HepG2 (cell line): Measurements from ENCODE around the gene EFEMP2. TPM values are rescaled to one million over a fixed set of nuclear protein-coding genes. Genes with fewer than 3 reads are reported as not detected.

Source experiments
- ASH2L ChIP-seq: fragments of 300-600, 200-600 bp; sonication (generic); IDR thresholded peaks from 2 replicates; pipeline ENCODE4 v1.7.0; 2017; ENCODE audit warnings: low read depth, mild to moderate bottlenecking, moderate library complexity, mixed read lengths, low read length; ENCODE audit not compliant: insufficient read length
- ATF4 ChIP-seq, 2 experiments: fragments of 450-650 bp in 1 of 2; sonication (generic) in 1 of 2; formaldehyde crosslinking; IDR thresholded peaks; 2 replicates each; pipeline versions ENCODE4 v1.5.0 to v1.8.0; 2020 to 2022; ENCODE audit warnings: mild to moderate bottlenecking in 1 of 2, missing genetic modification reagents in 1 of 2
- CBX2 ChIP-seq, 2 experiments: fragments of 200-600 bp in 1 of 2; sonication (generic); formaldehyde crosslinking in 1 of 2; IDR thresholded peaks; 2 replicates each; pipeline versions ENCODE4 v1.7.0 to v1.8.1; 2018 to 2022; ENCODE audit warnings: low read depth in 2 of 2, low read length in 1 of 2, mild to moderate bottlenecking in 1 of 2, missing genetic modification reagents in 1 of 2
- CREB1 ChIP-seq, 2 experiments: fragments of 450-650 bp in 1 of 2; IDR thresholded peaks; 2 replicates each; pipeline ENCODE4 v1.6.1; 2016 to 2017; ENCODE audit warnings: control low read depth in 1 of 2, mild to moderate bottlenecking in 1 of 2, missing compliant biosample characterization in 1 of 2, missing genetic modification characterization in 1 of 2
- DBP ChIP-seq: sonication (generic); formaldehyde crosslinking; IDR thresholded peaks from 2 replicates; pipeline ENCODE4 v1.4.0; 2020; ENCODE audit warnings: missing genetic modification reagents; ENCODE audit errors: not compliant biosample characterization
- FOXP4 ChIP-seq: sonication (generic); formaldehyde crosslinking; IDR thresholded peaks from 2 replicates; pipeline ENCODE4 v1.4.0; 2020; ENCODE audit warnings: missing genetic modification reagents
- IRX3 ChIP-seq: sonication (generic); formaldehyde crosslinking; IDR thresholded peaks from 2 replicates; pipeline ENCODE4 v1.8.1; 2023; ENCODE audit warnings: mild to moderate bottlenecking, low read depth, missing genetic modification reagents, borderline replicate concordance
- MAFF ChIP-seq: IDR thresholded peaks from 2 replicates; pipeline ENCODE4 v1.6.1; 2011; ENCODE audit warnings: low read depth, low read length, improper control_type of control experiment
- RFX3 ChIP-seq: IDR thresholded peaks from 2 replicates; pipeline ENCODE4 v1.6.1; 2016; ENCODE audit warnings: missing biosample characterization, missing genetic modification reagents
- SKIL ChIP-seq: sonication (generic); formaldehyde crosslinking; IDR thresholded peaks from 2 replicates; pipeline ENCODE4 v1.8.0; 2022; ENCODE audit warnings: missing genetic modification reagents, mild to moderate bottlenecking, moderate library complexity, borderline replicate concordance
- STAT6 ChIP-seq: sonication (generic); formaldehyde crosslinking; IDR thresholded peaks from 2 replicates; pipeline ENCODE4 v1.4.0; 2020; ENCODE audit warnings: missing genetic modification reagents, mild to moderate bottlenecking, borderline replicate concordance
- TAF1 ChIP-seq: sonication (generic); formaldehyde crosslinking; IDR thresholded peaks from 2 replicates; pipeline ENCODE4 v1.4.0; 2020; ENCODE audit warnings: missing genetic modification reagents
- YEATS2 ChIP-seq: sonication (generic); formaldehyde crosslinking; IDR thresholded peaks from 2 replicates; pipeline ENCODE4 v1.4.0; 2020; ENCODE audit warnings: missing genetic modification reagents, borderline replicate concordance
- ZFP36L1 ChIP-seq: sonication (generic); formaldehyde crosslinking; IDR thresholded peaks from 2 replicates; pipeline ENCODE4 v1.8.0; 2022; ENCODE audit warnings: mild to moderate bottlenecking, missing genetic modification reagents, moderate library complexity
- ZNF550 ChIP-seq: sonication (generic); formaldehyde crosslinking; IDR thresholded peaks from 2 replicates; pipeline ENCODE4 v1.4.0; 2020; ENCODE audit warnings: mild to moderate bottlenecking, missing genetic modification reagents, borderline replicate concordance
- ZNF780A ChIP-seq: sonication (generic); formaldehyde crosslinking; IDR thresholded peaks from 2 replicates; pipeline ENCODE4 v1.8.0; 2022; ENCODE audit warnings: mild to moderate bottlenecking, missing genetic modification reagents, moderate library complexity
- polyA plus RNA-seq, 8 experiments: library from polyadenylated mRNA; depleted of rRNA in 3 of 8; stranded (reverse) in 7 of 8; unstranded in 1 of 8; fragments of >200 nt; fragmentation: Illumina TruSeq in 4 of 8; extraction: Trizol in 4 of 8; gene quantifications; 2 replicates each; pipeline versions ENCODE4 v1.2.1 to v1.2.3, GENCODE V29; 2011 to 2016; ENCODE audit warnings: low read depth in 4 of 8, missing spikeins in 1 of 8, mixed read lengths in 1 of 8; ENCODE audit not compliant: insufficient read depth in 1 of 8
- total RNA-seq, 5 experiments: library from RNA; depleted of rRNA; stranded (reverse); fragments of >200 nt; fragmentation: Illumina TruSeq; extraction: Trizol; gene quantifications; 2 replicates each; pipeline ENCODE4 v1.2.3, GENCODE V29; 2016; ENCODE audit warnings: low read depth in 1 of 5

The EFEMP2 gene
- total and polyA plus RNA-seq, 2 of the 13 experiments (the other 11 are each of a cell fraction or from before 2014, with no cell fraction given) = 7.4 to 29.7 TPM

- TF ChIP-seq IRX3 (no peak), STAT6 (CRISPR knock-in tag) (0 out of 2 replicates have a peak, but pooled peaks have one; percentile 81), SKIL (CRISPR knock-in tag) (0 out of 2 replicates have a peak, but pooled peaks have one; percentile 19), ASH2L (peak; percentile 81), YEATS2 (CRISPR knock-in tag) (peak; percentile 92), ZFP36L1 (no peak; the same call in 1 of the 2 replicates), MAFF (no peak), FOXP4 (CRISPR knock-in tag) (peak; percentile 41; the same call in 1 of the 2 replicates), CREB1 (IDR thresholded peaks at IDR 0.05) (0 out of 2 replicates have a peak, but pooled peaks have one; percentile 20), CREB1 (CRISPR knock-in tag; IDR thresholded peaks at IDR 0.05) (peak; percentile 75; the same call in 1 of the 2 replicates), TAF1 (CRISPR knock-in tag) (peak; percentile 75), ZNF550 (CRISPR knock-in tag) (no peak), DBP (CRISPR knock-in tag) (no peak), CBX2 (IDR thresholded peaks at IDR 0.05; ENCODE audit: low read depth, low read length) (no peak), CBX2 (CRISPR knock-in tag; IDR thresholded peaks at IDR 0.05; ENCODE audit: low read depth) (peak; percentile 12; the same call in 1 of the 2 replicates), ATF4 (CRISPR knock-in tag; IDR thresholded peaks at IDR 0.05) (peak in 1 of 2 experiments; percentile 57; a peak in 2 of 4 replicates), ZNF780A (no peak), RFX3 (CRISPR knock-in tag) (no peak)
Observed at GRCh38 chr11:65860278-65861164, 12.1 kb downstream of the EFEMP2 start, which contains the start of gene MUS81 (continued).
